ENCODE measurements around the gene ANKRD42.

The ANKRD42 gene

DNA sequence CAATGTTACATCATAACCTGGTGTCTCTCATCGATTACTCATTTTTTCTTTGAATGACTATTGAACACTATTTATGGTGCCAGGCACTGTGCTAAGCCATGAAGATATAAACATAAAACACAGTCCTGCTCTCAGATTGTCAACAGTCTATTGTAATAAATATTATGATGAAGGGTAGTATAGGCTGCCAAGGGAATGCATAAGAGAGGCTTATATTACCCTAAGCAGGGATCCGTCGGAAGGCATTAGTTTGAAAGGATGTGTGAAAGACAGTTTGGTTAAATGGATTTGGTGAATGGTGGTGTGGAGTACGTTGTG lies 99.9 kb downstream of the ANKRD42 start:
- no peak for DNase-seq

DNA sequence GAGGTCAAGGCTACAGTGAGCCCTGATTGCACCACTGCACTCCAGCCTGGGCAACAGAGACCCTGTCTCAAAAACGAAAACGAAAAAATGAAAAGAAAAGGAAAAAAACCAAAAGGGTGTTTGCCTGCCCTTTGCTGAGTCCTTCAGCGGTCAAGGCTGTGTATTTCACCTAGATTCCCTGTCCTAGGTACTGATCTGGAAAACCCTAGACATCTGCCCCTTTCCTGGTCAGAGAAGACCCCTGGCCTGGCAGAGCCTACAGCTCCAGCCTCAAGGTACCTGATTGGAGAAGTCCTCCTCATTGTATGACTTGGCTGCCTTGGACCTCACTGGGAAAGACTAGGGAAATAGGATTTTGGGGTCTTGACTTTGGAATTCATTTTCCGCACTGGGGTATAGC lies 100.7 kb downstream of the ANKRD42 start:
- DNase-seq: no peak
